RWPE1 (cell line): ENCODE measurements around the gene OST4.

Source experiments
- CTCF ChIA-PET: fragments of 350-600 bp; sonication (Branson Sonifier 250); formaldehyde crosslinking; extraction: SDS; loops from one replicate; lab custom pipeline; 2021; lab: Yijun Ruan, JAX
- POLR2A ChIA-PET: fragments of 400-600 bp; formaldehyde crosslinking; extraction: SDS; loops from one replicate; lab custom pipeline; 2020; ENCODE audit warnings: antibody characterized with exemption; ENCODE audit not compliant: low non-redundant PET; lab: Yijun Ruan, JAX
- DNase-seq: peaks from one replicate; pipeline ENCODE4 v3.0.0; 2012; ENCODE audit warnings: low spot score
- H3K27ac ChIP-seq: fragments of 450-650 bp; 2 replicates; pipeline ENCODE4 v1.5.1; 2017
- TF ChIP-seq, protein P1 (sequence below): fragments of 450-650 bp; conservative IDR thresholded peaks from 2 replicates; pipeline ENCODE4 v1.5.1; 2017; ENCODE audit warnings: low read depth, mild to moderate bottlenecking

The OST4 gene

DNA sequence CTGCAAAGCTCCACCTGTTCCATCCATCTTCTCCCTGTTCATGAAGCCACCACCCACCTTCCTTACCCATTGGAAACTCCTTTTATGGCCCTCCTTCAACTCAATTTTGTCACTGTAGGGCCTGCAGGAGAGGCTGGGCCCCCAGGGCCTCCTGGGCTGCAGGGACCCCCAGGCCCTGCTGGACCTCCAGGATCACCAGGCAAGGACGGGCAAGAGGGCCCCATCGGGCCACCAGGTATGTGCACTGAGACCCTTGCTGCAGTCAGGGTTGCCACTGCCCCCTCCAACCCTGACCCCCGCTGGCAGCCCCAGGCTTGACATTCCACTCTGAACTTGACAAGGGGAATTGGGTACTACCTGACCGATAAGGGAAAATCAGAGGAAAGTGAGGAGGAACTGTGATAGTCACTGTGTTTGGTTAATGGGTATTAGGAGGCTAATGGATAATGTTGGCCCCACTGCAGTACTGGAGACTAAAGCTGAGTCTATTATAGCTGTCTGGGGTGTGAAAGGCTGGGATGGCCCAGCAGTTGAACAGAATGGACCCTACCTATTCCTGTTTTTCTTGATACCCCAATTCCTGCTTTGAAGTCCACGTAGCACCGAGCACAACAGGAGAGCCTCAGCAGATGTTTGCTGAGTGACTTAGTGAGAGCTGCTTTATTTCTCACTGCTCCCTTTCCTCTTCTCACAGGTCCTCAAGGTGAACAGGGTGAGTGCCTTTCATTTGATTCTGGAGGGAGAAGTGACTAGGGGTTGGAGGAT, 13.0 kb upstream of the OST4 start:
- ChIA-PET CTCF (interaction anchor here (1.8 kb wide), 1 partner anchor 123 kb away, joined by 8 read pairs; no protein-coding TSS in a partner anchor), POLR2A (no interaction called here)
- DNase-seq = no peak
- peak overlapping the region; percentile 83 for H3K27ac ChIP-seq
- TF ChIP-seq, protein P1, sequence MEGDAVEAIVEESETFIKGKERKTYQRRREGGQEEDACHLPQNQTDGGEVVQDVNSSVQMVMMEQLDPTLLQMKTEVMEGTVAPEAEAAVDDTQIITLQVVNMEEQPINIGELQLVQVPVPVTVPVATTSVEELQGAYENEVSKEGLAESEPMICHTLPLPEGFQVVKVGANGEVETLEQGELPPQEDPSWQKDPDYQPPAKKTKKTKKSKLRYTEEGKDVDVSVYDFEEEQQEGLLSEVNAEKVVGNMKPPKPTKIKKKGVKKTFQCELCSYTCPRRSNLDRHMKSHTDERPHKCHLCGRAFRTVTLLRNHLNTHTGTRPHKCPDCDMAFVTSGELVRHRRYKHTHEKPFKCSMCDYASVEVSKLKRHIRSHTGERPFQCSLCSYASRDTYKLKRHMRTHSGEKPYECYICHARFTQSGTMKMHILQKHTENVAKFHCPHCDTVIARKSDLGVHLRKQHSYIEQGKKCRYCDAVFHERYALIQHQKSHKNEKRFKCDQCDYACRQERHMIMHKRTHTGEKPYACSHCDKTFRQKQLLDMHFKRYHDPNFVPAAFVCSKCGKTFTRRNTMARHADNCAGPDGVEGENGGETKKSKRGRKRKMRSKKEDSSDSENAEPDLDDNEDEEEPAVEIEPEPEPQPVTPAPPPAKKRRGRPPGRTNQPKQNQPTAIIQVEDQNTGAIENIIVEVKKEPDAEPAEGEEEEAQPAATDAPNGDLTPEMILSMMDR = no peak

DNA sequence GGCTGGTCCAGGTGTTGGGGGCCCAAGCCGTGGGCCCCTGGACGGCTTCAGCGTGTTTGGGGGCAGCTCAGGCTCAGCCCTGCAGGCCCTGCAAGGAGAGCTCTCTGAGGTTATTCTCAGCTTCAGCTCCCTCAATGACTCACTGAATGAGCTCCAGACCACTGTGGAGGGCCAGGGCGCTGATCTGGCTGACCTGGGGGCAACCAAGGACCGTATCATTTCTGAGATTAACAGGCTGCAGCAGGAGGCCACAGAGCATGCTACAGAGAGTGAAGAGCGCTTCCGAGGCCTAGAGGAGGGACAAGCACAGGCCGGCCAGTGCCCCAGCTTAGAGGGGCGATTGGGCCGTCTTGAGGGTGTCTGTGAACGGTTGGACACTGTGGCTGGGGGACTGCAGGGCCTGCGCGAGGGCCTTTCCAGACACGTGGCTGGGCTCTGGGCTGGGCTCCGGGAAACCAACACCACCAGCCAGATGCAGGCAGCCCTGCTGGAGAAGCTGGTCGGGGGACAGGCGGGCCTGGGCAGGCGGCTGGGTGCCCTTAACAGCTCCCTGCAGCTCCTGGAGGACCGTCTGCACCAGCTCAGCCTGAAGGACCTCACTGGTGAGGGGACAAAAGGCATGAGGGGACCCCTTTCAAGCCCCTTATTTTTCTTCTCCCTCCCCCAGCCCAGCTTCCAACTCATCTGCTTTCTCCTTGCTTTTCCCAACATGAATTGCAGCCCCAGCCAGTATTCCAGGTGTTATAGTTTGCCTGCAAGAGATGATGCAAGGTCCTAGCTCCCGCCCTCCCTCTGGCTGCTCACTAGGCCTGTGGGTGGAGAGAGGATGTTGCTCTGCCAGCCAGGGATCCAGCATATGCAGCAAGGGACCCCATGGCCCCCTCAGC, 12.2 kb upstream of the OST4 start:
- peak overlapping the region; percentile 83 for H3K27ac ChIP-seq
- peak; percentile 42 for DNase-seq
- ChIA-PET POLR2A (interaction anchor here (0.7 kb wide), 1 partner anchor 13 kb away, joined by 3 read pairs; no protein-coding TSS in a partner anchor), CTCF (interaction anchor here (1.0 kb wide), 1 partner anchor 124 kb away, joined by 4 read pairs; no protein-coding TSS in a partner anchor)
- TF ChIP-seq, protein P1 = no peak

DNA sequence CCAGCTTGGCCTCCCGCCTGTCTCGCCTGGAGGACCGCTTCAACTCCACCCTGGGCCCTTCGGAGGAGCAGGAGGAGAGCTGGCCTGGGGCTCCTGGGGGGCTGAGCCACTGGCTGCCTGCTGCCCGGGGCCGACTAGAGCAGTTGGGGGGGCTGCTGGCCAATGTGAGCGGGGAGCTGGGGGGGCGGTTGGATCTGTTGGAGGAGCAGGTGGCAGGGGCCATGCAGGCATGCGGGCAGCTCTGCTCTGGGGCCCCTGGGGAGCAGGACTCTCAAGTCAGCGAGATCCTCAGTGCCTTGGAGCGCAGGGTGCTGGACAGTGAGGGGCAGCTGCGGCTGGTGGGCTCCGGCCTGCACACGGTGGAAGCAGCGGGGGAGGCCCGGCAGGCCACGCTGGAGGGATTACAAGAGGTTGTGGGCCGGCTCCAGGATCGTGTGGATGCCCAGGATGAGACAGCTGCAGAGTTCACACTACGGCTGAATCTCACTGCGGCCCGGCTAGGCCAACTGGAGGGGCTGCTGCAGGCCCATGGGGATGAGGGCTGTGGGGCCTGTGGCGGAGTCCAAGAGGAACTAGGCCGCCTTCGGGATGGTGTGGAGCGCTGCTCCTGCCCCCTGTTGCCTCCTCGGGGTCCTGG, 11.4 kb upstream of the OST4 start:
- ChIA-PET CTCF (interaction anchor here (1.0 to 1.3 kb wide), 2 partner anchors 32 to 123 kb away, joined by 4 to 6 read pairs; no protein-coding TSS in a partner anchor), POLR2A (interaction anchor here (0.6 to 0.7 kb wide), 3 partner anchors 13 to 75 kb away, joined by 3 read pairs; no protein-coding TSS in a partner anchor)
- no peak for DNase-seq
- H3K27ac ChIP-seq = peak overlapping the region; percentile 83
- TF ChIP-seq, protein P1 = no peak

DNA sequence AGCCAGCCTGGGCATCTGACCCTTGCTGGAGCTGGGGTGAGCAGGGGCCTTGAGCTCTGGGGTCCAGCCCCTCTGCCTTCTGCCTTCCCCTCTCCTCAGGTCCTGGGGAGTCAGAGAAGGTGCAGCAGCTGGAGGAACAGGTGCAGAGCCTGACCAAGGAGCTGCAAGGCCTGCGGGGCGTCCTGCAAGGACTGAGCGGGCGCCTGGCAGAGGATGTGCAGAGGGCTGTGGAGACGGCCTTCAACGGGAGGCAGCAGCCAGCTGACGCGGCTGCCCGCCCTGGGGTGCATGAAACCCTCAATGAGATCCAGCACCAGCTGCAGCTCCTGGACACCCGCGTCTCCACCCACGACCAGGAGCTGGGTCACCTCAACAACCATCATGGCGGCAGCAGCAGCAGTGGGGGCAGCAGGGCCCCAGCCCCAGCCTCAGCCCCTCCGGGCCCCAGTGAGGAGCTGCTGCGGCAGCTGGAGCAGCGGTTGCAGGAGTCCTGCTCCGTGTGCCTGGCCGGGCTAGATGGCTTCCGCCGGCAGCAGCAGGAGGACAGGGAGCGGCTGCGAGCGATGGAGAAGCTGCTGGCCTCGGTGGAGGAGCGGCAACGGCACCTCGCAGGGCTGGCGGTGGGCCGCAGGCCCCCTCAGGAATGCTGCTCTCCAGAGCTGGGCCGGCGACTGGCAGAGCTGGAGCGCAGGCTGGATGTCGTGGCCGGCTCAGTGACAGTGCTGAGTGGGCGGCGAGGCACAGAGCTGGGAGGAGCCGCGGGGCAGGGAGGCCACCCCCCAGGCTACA, 10.7 kb upstream of the OST4 start:
- ChIA-PET CTCF (interaction anchor here (0.6 to 1.5 kb wide), 3 partner anchors 9 to 67 kb away, joined by 3 to 6 read pairs (median 4); no protein-coding TSS in a partner anchor), POLR2A (interaction anchor here (0.6 kb wide), 2 partner anchors 19 to 76 kb away, joined by 3 read pairs; no protein-coding TSS in a partner anchor)
- TF ChIP-seq, protein P1 = no peak
- H3K27ac ChIP-seq = peak overlapping the region; percentile 83
- DNase-seq = no peak

DNA sequence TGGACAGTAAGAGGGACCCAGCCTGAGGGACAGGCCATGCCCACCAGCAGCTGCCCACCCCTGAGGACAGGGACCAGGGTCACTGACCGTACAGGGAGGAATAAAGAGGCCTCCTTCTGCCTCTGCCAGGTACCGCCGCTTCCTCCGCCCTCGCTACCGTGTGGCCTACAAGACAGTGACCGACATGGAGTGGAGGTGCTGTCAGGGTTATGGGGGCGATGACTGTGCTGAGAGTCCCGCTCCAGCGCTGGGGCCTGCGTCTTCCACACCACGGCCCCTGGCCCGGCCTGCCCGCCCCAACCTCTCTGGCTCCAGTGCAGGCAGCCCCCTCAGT, 9.1 kb upstream of the OST4 start:
- CTCF ChIA-PET = interaction anchor here (1.3 to 1.5 kb wide), 2 partner anchors 8 to 234 kb away, joined by 3 to 5 read pairs; no protein-coding TSS in a partner anchor
- no peak for DNase-seq
- peak overlapping the region; percentile 83 for H3K27ac ChIP-seq
- POLR2A ChIA-PET = no interaction called here
- TF ChIP-seq, protein P1 = no peak
